Glomerular endothelial cell (primary cell): ENCODE data around the gene SLC25A24. TPM values are rescaled to one million over a fixed set of nuclear protein-coding genes. Genes with fewer than 3 reads are reported as not detected.

ENCODE experiments used
- DNase-seq: peaks from one replicate; pipeline ENCODE4 v3.0.0-alpha.2; 2011; ENCODE audit warnings: low read depth, low spot score; ENCODE audit errors: extremely low read depth
- total RNA-seq: library from RNA; depleted of rRNA; stranded (reverse); fragments of >200 nt; gene quantifications from 2 replicates; pipeline ENCODE4 v1.2.3, GENCODE V29; 2015

Gene SLC25A24
- total RNA-seq, 1 donor from 2014 or later, result 53.0 TPM

DNA sequence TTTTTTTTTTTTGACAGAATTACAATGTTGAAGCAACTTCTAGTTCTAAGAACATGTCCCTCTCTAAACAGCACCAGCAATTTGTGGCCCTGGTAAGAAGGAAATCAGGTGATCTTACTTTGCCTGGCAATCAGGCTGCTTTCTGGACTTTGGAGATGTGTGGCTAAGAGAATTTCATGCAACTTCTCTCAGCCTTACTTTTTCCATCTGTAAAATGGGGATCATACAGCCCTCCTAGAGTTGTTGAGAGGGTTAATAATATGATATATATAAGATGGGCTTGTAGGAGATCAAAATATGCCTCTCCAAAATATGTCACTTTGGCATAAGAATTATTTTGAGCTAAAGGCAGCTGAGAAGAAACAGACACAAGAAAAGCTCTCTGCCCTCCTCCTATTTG lies 92.0 kb downstream of the SLC25A24 start:
- DNase-seq, result no peak

DNA sequence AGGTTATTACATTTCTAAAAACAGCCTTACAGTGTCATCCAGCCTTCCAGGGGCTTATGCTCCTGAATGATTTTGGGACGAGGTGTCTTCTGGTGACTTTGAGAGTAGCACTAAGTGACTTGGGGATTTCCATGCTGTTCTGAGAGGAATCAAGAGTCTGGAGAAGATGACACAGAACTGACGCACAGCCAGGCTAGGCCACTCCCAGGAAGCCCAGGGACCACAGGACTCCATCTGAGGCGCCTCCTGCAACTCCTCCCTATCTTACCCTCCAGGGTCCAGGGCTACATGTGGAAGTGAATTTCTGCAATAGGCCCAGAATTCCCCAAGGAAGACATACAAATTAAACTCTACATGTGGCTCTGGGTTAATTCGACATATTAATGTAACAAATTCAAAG lies 92.5 kb downstream of the SLC25A24 start:
- no peak for DNase-seq

DNA sequence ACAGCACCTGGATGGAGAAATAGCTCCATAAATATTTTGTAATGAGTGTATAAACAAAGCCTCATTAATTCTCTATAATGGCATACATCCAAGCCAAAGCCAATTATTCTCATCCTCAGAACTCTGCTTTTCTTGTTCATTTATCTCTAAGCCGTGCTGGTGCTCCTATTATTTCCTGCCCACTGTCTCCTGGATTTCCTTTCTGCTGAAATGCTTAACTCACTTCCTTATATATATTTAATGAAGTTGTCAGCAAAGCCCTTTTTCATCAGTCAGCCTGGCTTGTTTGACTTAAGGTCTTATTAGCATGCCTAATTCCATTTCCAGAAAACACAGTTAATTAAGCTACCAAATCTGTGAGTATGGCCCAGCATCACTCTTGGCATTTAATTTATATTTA lies 93.4 kb downstream of the SLC25A24 start:
- no peak for DNase-seq

DNA sequence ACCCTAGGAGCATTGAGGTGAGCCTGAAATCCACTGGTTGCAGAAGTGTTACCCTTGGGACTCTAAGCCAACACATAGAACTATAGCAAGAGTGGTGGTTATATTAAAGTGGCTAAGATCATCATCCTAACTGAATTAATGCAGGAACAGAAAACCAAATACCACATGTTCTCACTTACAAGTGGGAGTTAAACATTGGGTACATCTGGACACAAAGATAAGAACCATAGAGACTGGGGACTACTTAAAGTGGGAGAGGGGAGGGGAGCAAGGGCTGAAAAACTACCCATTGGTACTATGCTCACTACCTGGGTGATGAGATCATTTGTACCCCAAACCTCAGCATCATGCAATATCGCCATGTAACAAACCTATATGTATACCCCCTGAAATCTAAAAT lies 100.0 kb downstream of the SLC25A24 start:
- DNase-seq, result no peak

DNA sequence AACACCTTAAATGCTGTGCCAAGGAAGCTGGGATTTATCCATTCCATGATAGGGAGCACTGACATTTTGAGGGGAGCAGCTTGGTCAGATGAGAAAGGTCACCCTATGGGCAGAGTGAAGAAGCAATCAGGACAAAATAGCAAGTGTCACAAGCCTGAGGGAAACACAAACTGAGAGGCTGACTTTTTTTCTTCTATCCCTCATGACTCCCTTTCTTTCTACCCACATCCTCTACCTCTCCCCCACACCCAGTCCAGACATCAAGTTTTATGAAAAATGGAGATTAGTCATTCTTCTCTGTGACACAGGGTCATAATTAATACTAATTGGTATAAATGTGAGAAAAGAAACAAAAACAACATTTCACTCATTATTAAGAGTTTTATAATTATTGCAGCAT lies 103.1 kb downstream of the SLC25A24 start:
- DNase-seq, result no peak

DNA sequence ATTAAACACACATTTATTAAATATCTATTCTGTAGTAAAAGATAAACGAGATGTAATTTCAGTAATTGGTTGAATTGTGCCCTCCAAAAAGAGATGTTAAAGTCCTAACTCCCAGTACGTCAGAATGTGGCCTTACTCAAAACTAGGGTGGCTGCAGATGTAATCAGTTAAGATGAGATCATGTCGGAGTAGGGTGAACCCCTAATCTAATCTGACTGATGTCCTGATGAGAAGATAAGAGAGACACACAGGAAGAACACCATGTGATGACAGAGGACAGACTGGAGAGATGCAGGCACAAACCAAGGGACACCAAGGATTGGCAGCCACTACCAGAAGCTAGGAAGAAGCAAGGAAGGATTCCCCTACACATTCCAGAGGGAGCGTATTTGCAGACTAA lies 104.1 kb downstream of the SLC25A24 start:
- DNase-seq, result no peak

DNA sequence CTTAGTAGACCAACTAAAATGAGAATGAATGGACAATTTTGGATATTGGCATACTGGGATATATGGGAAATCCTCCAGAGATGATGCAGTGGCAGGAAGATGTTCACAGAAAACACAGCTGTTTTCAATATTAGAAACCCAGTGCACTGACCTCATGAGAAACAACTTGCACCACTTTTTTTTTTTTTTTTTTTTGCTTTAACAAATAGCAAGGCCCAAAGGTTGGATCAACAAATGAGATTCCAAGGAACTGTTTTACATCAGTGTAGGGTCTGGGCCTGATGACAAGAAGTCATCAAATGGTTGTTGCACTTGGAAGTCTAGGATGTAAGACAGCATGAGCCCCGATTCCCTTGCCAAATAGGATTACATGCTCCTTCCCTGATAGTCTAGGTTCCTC lies 110.7 kb downstream of the SLC25A24 start:
- no peak for DNase-seq

DNA sequence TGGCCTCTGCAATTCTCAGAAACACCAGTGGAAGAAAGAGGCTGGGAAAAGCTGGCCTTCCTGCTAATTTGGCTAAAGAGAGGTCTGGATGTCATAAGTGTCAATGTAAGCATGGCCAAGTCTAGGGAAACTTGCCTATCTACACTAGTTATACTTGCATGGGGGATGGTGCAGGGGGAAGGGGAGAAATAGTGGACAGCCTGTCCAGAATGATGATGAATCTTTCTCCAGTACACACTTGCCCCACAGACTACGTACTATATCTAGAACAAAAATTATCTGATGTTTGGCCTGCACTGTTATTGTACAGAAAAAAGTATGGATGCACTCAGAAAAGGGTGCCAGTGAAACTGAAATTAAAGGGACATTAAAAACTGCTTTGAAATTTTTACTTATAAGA lies 114.5 kb downstream of the SLC25A24 start:
- DNase-seq, result no peak

DNA sequence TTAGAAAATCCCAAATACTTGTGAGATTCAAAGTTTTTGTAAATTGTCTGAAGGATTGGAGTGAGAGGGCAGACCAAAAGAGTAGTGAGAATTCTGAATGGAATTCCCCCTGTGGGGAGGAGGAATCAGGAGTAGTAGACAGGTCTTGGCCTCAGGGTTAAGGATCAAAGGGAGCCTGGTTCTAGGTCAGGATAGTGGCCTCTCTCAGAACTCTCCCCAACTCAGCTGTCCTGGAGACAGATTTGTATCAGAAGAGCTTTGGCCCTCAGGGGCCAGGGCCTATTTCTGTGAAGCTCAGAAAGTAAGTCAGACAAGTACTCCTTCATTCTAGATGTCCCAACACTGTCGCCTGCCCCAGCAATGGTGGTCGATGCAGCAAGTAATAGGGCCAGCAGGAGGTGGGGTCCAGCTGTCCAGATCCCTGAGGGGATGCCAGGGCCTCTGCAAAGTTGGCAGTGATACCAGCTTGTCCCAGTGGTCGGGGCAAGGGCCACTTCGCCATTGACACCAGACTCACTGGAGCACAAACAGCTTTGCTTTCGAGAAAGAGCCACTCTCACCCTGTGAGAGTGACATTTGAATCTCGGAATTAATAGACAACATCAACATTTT lies 115.2 kb downstream of the SLC25A24 start:
- no peak for DNase-seq

Other genes with a start within 250 kb of the SLC25A24 start
- 10.1 and 16.4 TPM in 2 replicates for gene VAV3, start 235.2 kb downstream of the SLC25A24 start, total RNA-seq
- gene NBPF4, start 43.7 kb upstream of the SLC25A24 start, total RNA-seq, result not detected in 2 replicates
- gene NBPF6, start 250.0 kb upstream of the SLC25A24 start, total RNA-seq, result not detected in 2 replicates